Iris pigment epithelial cell (primary cell): Measurements from ENCODE around the gene STRBP.

Experiments
- DNase-seq: peaks from one replicate; pipeline ENCODE4 v3.0.0-alpha.2; 2011; ENCODE audit warnings: low read depth

The STRBP gene

GRCh38 chr9:123129423-123129822, 139.0 kb downstream of the STRBP start:
- no peak for DNase-seq

DNA sequence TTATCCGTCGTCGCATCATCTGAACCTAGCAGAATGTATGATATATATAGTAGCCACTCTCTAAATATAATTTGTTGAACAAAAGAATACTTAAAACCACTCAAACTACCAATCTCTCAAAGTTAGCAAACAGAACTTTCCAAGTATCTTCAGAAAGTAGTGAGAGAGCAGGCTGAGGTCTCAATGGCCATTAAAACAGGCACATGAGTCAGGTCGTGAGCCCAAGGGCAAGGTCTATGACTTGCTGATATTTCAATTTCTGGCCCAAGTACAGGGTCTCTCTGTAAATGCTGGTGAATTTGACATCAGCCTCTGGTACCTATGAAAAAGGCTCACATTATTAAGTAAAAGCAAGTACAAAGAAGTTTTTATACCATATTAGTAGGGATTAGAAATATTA, 139.8 kb downstream of the STRBP start:
- no peak for DNase-seq

DNA sequence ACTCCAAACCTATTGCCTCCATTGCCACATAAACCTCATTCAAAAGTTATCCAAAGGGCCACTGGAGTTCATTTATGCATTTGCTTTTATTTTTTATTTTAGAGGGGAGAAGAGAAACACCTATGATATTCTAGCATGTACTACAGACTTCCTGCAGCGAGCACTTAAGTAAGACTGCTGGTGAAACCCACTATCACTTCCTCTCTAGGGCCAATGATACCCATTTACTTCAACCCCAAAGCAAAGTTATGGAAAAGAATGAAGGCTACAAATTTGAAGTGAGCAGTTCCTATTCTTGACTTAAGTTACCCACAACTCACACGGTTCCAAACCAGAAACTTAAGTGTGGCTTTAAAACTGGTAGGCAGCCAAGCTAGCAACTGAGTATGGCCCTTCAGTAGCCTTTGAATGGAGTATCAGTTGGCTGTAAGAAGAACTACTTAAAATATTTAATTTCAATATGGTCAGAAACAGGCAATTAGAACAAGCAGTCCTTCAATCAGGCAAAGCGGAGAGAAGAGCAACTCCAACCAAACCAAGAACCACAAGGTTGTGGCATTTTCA, 140.8 kb downstream of the STRBP start:
- DNase-seq: no peak

DNA sequence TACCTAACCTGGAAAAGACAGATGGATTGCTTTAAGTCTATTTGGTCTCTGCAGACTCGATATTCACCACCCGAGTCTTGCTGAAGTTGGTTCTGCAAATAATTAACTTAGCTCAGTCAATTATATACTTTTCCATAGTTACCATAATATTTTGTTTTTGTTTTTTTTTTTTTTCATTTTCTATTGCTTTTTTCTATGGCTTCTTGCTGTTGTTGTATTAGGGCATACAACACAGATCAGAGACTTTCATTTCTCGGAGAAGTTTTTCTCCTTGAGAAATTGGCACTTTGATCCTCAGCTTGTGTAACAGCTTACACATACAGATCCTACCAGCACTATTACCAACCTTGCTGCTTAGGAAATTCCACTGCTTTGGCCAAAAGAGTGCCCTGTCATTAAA, 146.9 kb downstream of the STRBP start:
- DNase-seq: no peak

DNA sequence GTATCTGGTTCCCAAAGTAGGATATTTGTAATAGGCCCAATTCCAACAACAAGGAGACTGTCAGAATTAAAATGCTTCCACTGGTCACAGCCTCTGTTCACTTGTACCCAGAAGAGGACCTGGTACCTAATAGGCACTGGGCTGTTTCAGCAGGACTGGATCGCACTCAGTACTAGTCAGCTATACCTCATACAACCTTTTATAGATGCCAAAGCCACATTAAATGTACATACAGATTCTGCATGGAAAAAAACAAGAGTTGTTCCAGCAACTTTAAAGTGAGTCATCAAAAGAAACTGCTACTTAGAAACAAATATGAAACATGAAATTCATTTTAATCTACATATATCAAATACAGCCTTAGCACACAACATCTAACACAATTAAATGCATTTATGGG, 147.4 kb downstream of the STRBP start:
- DNase-seq: peak; percentile 46

DNA sequence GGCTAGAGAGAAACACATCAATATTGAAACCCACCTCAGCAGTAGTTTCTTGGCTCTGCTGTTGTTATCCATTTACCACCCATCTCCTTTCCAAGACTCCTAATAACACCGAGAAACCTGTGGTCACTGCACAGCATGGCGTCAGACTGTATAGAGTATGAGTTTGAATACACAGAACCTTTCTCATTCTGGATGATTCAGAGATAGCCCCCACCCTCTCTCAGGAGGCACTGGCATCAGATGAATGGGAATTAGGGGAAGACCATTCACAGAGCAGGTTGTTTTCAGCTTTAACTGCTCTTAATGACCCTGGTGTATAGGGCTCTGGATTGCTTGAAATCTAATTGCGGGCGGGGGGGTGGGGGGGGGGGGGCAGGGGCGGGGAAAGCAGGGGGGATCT, 148.3 kb downstream of the STRBP start:
- no peak for DNase-seq

DNA sequence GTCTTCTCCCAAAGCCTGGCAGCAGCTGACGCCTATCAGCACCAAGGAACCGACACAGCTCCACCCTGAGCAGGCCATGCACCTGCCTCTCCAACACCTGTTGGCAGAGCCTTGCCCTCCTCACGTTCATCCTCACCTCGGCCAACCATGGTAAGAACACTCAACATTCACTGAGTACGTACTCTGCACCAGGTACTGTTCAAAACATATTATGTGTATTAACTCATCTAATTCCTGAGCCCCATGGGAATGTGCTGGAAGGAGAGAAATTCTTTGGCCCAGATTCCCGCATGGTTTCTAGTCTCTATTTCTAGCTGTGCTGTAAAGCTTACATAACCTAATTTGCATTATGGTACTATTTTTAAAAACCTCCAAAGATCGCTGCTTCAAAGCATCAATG, 148.8 kb downstream of the STRBP start:
- DNase-seq: no peak

DNA sequence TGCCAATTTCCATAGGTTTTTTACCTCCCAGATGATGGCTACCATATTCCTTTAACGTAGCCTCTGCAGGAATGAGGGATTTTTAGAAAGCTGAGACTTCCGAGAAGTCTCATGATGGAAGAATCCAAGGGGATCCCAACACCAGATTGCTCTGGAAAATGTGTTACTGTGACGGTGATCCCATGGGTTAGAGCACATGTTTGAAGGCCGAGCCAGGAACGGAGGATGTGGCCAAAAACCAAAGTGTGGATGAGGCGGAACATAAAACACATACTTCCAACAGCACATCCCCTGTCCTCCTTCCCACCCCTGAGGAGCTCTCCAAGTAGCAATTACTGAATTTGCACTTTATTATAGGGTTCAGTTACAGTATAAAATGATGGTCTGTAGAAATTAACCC, 152.3 kb downstream of the STRBP start:
- DNase-seq: no peak

DNA sequence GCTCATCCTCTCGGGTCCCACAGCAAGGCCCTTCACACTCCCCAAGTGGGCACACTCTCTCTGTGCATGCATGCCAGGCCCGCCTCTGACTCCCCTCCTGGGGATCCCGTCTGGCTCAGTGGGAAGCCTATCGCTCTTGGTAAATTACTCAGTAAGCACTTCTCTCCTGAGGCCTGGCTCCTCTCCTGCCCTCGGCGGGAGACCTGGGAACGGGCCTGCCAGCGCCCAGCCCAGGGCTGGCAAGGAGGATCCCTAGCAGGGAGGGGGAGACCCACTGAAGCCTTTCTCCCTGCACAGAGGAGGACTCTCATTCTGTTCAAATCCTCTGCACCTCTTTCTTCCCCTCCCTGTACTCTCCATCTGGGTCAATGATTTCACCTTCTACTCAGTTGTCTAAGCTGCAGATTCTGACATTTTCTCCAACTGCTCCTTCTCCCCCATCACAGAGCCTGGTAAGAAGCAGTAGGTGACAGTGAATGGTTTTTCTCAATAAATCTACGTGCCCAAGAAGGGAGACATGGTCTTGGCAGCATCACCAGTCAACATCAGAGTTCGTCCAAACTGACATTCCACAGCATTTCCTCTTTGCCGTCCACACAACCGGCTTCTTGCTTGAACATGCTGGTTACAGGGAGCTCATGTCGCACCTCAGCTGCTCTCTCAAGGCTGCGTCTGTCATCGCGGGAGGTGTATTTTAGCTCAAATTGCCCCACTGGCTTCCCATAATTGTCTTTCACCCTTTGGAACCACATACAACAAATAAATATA, 153.1 kb downstream of the STRBP start:
- DNase-seq: no peak

GRCh38 chr9:123113185-123113584, 155.2 kb downstream of the STRBP start:
- no peak for DNase-seq

DNA sequence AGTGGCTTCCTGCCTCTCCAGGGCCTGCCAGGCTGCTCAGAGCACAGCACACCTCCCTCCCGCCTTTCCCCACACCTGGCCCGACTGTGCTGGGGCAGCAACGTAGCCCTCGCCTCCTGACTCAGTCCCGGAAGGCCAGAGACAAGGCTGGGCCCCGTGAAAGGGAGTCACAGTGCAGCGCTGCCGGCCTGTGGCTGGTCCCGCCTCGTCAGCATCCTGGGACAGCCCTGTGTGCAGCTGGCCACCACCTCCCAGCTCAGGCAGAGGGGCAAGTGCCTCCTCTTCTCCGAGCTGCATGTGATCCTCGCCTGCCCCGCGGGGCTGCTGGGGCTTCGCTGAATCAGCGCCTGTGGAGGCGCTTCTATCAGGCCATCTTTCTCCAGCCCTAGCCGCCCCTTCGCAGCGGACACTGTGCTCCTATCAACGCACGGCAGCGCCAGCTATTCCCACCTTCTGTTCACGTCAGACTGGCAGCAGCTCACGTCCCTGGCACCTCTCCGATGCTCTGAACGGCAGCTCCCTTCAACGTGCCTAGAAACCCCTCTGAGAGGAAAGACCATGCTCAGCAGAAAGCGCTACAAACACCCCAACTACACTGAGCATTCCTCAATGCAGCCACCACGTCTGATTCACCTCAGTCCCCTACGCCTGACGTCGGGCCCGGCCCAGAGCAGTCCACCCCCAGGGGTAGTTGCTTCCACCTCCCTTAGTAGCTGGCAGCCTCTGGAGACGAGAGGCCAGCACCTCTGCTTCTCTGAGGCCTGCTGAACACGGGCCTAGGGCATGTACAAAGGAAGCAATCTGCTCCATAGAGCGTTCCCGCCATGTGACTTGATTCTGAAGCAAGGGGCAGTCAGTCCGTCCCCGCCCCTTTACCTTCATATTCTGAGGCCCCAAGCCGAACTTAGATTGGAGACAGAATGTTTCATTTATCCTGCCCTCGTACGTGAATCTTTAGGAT, 156.1 kb downstream of the STRBP start:
- DNase-seq: peak; percentile 20

DNA sequence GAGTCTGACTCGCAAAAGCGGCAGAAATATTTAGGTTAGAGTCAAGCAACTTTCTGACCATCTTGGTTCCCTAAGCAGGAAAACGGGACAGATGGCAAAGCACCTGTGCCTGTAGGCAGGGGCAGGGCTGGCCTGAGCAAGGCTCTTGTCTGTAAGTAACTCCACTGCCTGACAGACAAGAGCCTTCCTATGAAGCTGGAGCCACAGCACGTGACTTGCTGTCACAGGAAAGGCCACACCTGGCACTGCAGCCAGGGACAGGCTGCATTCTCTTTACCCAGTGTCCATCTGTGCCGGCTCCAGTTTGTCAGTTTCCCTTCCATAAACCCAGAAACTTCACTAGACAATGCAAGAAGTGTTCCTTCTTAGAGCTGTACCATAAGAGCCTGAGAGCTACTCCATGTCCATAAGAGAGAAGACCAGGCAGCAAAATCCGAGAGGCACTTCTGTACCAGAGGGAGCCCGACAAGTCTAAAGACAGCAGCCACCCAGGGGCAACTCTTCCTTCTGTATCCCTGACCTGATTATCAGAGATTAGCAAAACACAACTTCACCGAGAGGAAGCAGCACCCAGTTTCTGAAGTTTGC, 156.9 kb downstream of the STRBP start:
- no peak for DNase-seq

GRCh38 chr9:123109540-123110279, 158.7 kb downstream of the STRBP start:
- no peak for DNase-seq

DNA sequence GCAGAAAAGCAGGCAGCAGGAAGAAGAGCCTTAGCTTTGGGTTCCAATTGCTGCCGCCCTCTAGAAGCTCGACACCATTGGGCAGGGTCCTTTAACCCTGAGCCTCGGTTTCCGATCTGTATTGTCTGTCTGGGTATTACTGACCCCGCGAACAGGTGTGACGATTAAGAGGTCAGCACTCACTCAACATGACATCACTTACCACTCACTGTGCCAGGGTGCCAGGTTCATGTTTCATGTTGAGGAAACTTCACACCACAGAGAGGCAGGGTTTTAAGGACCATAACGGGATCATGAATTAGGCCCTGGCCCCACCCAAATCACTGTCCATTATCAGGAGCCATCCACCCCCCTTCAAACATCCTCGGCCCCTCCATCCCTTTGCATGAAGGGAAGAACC, 159.4 kb downstream of the STRBP start:
- no peak for DNase-seq

DNA sequence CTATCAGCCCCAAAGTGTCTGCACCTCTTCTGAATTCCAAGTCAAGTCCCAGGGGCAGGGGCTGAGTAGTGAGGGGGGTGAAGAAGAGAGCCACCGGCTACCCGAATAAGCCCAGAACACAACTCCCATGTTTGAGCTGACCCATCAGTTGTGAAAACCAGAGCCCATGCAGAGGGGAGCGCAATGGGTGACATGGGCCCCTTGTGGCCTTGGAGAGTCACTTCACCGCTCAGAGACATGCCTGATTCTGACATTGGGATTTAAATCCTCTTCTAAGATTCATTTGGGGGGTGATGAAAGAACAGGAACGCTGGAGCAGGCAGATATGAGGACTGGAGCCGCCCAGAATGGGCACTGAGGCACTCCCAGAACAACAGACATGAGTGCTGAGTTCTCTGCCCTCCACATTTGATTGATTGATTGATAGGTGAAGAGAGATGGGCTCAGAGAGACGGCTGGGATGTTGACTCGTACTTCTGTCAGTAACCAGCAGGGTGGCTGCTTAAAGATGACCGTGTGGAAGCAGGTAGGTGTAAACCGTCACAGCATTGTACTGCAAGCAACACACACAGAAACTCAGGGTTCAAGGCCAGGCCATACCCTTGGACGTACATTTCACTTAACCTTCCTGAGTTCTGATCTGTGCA, 160.6 kb downstream of the STRBP start:
- DNase-seq: no peak

DNA sequence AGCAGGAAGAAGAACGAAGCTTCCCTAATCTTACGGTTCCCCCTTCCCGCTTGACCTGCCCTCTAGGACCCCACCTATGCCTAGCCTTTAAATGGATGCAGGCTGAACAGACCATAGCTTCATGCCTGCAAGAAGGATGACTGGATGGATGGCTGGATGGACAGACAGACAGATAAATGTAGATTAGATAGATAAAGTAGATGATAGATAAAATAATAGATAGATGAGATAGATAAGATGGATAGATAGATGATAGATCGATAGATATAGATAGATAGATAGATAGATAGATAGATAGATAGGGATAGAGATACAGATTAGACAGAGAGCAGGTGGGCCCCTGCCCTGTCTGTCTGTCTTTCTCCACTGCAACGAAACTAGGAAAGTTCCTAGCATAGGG, 162.9 kb downstream of the STRBP start:
- no peak for DNase-seq

GRCh38 chr9:123104807-123105206, 163.6 kb downstream of the STRBP start:
- DNase-seq: no peak

DNA sequence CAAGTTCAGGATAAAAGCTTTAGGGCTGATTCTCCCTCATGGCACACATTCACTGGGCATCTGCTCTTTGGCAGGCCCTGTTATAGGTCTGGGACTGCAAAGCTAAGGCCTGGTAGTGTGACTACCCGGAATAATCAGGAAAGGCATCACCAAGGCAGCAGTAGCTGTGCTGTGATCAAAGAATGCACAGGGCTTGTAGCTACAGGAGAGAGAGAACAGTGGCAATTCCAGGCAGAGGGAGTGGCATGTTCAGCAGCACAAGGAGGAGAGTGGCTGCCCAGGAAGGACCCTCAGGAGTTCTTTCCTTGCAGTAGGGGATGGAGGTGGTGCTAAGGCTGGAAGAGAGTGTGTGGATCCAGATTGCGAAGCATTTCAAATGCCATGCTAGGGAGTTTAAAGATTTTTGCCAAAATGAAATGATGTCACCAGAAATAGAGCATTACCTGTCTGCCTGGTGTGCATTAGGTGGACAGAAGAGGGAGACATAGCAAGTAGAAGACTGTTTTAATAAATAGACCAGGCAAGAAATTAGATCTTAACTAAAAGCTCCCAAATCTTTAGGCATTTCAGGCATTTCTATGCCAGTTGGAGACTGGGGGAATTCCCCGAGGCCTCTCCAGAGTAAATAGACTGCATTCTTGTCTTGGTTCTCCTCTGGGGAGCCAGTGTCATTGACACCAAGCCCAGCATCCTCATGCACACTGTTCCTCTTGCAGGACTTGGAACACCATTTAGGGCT, 165.8 kb downstream of the STRBP start:
- DNase-seq: peak; percentile 42

DNA sequence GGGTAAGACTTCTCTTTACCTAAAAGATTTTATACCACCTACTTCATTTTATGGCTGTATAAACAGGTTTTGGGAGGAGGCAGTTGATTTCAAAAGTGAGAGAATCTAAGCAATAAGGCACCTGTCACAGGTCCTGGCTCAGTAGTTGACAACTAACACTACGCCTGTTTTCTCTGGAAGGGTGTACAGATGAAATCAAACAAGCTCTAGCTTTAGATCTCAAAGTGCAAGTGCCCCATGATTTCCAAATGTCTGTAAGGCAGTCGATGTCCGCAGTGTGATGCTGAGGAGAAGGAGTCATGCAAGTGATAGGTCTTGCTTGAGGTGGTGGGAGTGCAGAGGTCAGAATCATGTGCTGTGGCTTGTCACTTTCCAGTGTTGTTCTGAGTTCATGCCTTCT, 168.8 kb downstream of the STRBP start:
- DNase-seq: no peak

DNA sequence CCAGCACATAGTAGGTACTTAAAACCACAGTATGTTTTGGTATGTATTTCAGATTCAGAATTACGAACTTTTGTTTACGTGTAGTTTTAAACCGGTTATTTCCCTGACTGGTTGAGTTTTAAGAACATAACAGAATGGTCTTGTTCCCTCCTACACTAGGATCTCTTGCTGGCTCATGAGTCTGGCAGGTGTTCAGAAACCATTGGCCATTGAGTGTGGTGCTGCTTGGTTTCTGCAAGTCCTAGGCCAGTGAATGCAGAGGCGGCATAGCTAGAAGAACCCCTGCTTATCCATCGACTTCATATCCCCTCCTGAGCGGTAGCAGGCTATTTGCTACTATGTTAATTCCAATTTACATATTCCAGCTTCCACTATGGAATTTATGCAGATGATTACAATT, 169.3 kb downstream of the STRBP start:
- DNase-seq: no peak

GRCh38 chr9:123098096-123098459, 170.3 kb downstream of the STRBP start:
- no peak for DNase-seq
